Loucy (cell line): ENCODE data around the gene TP73.

ENCODE experiments used
- H2AFZ ChIP-seq: fragments of 200-600 bp; sonication (generic); 2 replicates; pipeline ENCODE4 v1.6.0; 2016; ENCODE audit warnings: antibody characterized with exemption, mild to moderate bottlenecking, low read length, moderate library complexity
- H3F3A ChIP-seq: fragments of 200-600 bp; 2 replicates; pipeline ENCODE4 v1.6.0; 2016; ENCODE audit warnings: antibody characterized with exemption, low read depth, mild to moderate bottlenecking
- H3K27me3 ChIP-seq: fragments of 200-600 bp; sonication (generic); 2 replicates; pipeline ENCODE4 v1.6.1; 2014; ENCODE audit warnings: low read length, mild to moderate bottlenecking; ENCODE audit not compliant: insufficient read depth, poor library complexity, severe bottlenecking
- H3K36me3 ChIP-seq: fragments of 200-600 bp; sonication (generic); 2 replicates; pipeline ENCODE4 v1.6.1; 2016; ENCODE audit warnings: low read length; ENCODE audit not compliant: insufficient read depth
- H3K4me1 ChIP-seq: fragments of 200-600 bp; sonication (generic); 2 replicates; pipeline ENCODE4 v1.5.1; 2014; ENCODE audit warnings: low read length, mild to moderate bottlenecking; ENCODE audit not compliant: insufficient read depth, poor library complexity, severe bottlenecking
- H3K4me2 ChIP-seq: fragments of 200-600 bp; sonication (generic); 2 replicates; pipeline ENCODE4 v1.6.0; 2014; ENCODE audit warnings: antibody characterized with exemption, low read length, low read depth, mild to moderate bottlenecking; ENCODE audit not compliant: poor library complexity, severe bottlenecking
- H3K4me3 ChIP-seq: fragments of 200-600 bp; sonication (generic); 2 replicates; pipeline ENCODE4 v1.5.1; 2014; ENCODE audit warnings: low read length, mild to moderate bottlenecking, mixed read lengths; ENCODE audit not compliant: poor library complexity, severe bottlenecking
- H3K79me2 ChIP-seq: fragments of 200-600 bp; sonication (generic); 2 replicates; pipeline ENCODE4 v1.6.1; 2014; ENCODE audit warnings: low read length; ENCODE audit not compliant: insufficient read depth
- H3K9ac ChIP-seq: fragments of 200-600 bp; sonication (generic); 2 replicates; pipeline ENCODE4 v1.6.0; 2014; ENCODE audit warnings: mild to moderate bottlenecking, low read depth, low read length, moderate library complexity; ENCODE audit not compliant: poor library complexity, severe bottlenecking
- H3K9me2 ChIP-seq: fragments of 200-600 bp; sonication (generic); replicated peaks from 2 replicates; pipeline ENCODE4 v1.6.1; 2016; ENCODE audit warnings: low read depth, low read length, mixed read lengths
- H3K9me3 ChIP-seq: fragments of 200-600 bp; sonication (generic); 2 replicates; pipeline ENCODE4 v1.6.1; 2014; ENCODE audit warnings: mild to moderate bottlenecking, antibody characterized with exemption, low read length, low read depth; ENCODE audit not compliant: insufficient read depth
- H4K20me1 ChIP-seq: fragments of 200-600 bp; sonication (generic); 2 replicates; pipeline ENCODE4 v1.6.0; 2014; ENCODE audit warnings: antibody characterized with exemption, low read length, mild to moderate bottlenecking; ENCODE audit not compliant: insufficient read depth, poor library complexity, severe bottlenecking
- EZH2phosphoT487 ChIP-seq: fragments of 200-600 bp; IDR thresholded peaks from 2 replicates; pipeline ENCODE4 v1.6.1; 2018; ENCODE audit warnings: antibody characterized with exemption, mild to moderate bottlenecking, moderate library complexity, borderline replicate concordance
- TF ChIP-seq, protein P1 (sequence below): fragments of 200-600 bp; sonication (generic); conservative IDR thresholded peaks from 2 replicates; pipeline ENCODE4 v1.5.1; 2014; ENCODE audit warnings: mild to moderate bottlenecking, antibody characterized with exemption, low read length

The TP73 gene

DNA sequence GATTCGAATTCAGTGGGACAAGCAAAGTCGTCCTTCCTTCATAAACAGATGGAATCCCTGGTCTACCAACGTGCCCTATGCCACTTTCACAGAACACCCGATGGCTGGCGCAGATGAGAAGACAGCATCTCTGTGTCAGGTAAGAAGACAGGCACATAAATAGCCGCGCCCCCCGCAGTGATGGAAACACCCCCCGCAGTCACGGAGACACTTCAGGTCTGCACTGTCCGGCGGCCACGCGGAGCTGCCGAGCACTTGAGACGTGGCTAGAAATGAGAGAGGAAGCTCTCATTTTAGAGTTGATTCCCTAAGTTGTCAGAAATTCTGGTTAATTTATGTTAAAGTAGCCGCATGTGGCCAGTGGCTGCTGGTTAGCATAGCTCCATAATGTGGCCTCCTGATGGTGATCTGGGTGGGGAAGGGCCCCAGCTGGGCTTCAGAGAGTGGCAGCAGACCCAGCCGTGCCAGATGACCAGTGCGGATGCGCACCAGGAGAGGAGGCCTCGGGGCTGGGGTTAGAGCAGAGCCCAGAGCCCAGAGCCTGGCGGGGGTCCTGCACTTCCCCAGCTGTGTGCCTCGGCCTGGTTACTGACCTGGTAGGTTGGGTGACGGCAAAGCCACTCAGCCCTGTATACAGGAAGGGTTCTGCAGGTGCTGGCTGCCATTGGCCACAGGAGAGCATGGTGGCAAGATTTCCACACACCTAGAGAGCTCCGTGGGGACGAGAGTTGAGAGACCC is 24.6 kb upstream of the TP73 start:
- Histone ChIP-seq H3K36me3 (peaks cover 5% of the 10 kb centered on the region; the same call in 1 of the 2 replicates), H3K4me1 (peaks cover 13% of the 10 kb centered on the region), H3K27me3 (no peaks in the 10 kb centered on the region), H3K79me2 (peaks cover 9% of the 10 kb centered on the region; the same call in 1 of the 2 replicates), H3K9ac (no peak overlapping the region), H3K4me3 (no peak overlapping the region), H3K9me3 (no peaks in the 10 kb centered on the region), H4K20me1 (no peaks in the 10 kb centered on the region), H3K9me2 (no peaks in the 10 kb centered on the region), H3K4me2 (no peak overlapping the region), H2AFZ (no peak overlapping the region), H3F3A (no peaks in the 10 kb centered on the region)
- TF ChIP-seq EZH2phosphoT487 = no peak
- TF ChIP-seq, protein P1, sequence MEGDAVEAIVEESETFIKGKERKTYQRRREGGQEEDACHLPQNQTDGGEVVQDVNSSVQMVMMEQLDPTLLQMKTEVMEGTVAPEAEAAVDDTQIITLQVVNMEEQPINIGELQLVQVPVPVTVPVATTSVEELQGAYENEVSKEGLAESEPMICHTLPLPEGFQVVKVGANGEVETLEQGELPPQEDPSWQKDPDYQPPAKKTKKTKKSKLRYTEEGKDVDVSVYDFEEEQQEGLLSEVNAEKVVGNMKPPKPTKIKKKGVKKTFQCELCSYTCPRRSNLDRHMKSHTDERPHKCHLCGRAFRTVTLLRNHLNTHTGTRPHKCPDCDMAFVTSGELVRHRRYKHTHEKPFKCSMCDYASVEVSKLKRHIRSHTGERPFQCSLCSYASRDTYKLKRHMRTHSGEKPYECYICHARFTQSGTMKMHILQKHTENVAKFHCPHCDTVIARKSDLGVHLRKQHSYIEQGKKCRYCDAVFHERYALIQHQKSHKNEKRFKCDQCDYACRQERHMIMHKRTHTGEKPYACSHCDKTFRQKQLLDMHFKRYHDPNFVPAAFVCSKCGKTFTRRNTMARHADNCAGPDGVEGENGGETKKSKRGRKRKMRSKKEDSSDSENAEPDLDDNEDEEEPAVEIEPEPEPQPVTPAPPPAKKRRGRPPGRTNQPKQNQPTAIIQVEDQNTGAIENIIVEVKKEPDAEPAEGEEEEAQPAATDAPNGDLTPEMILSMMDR = no peak

DNA sequence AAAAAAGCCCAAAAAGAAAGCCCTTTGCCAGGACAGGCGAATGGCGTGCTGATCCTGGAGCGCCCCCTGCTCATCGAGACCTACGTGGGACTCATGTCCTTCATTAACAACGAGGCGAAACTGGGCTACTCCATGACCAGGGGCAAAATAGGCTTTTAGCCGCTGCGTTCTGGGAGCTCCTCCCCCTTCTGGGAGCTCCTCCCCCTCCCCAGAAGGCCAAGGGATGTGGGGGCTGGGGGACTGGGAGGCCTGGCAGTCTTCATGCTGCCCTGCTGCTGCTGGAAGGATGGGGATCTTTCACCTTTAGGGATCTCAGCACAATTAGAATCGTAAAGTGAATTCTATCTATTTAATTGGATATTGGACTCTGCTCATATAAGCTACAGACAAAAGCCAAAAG is 23.9 kb upstream of the TP73 start:
- no peak for TF ChIP-seq EZH2phosphoT487
- TF ChIP-seq, protein P1 = no peak
- Histone ChIP-seq H3K36me3 (peaks cover 5% of the 10 kb centered on the region; the same call in 1 of the 2 replicates), H3K9me2 (no peaks in the 10 kb centered on the region), H3K4me1 (peaks cover 13% of the 10 kb centered on the region), H3K4me2 (no peak overlapping the region), H4K20me1 (no peaks in the 10 kb centered on the region), H3K9ac (no peak overlapping the region), H2AFZ (no peak overlapping the region), H3K27me3 (no peaks in the 10 kb centered on the region), H3K9me3 (no peaks in the 10 kb centered on the region), H3K79me2 (peaks cover 9% of the 10 kb centered on the region; the same call in 1 of the 2 replicates), H3K4me3 (no peak overlapping the region), H3F3A (no peaks in the 10 kb centered on the region)

DNA sequence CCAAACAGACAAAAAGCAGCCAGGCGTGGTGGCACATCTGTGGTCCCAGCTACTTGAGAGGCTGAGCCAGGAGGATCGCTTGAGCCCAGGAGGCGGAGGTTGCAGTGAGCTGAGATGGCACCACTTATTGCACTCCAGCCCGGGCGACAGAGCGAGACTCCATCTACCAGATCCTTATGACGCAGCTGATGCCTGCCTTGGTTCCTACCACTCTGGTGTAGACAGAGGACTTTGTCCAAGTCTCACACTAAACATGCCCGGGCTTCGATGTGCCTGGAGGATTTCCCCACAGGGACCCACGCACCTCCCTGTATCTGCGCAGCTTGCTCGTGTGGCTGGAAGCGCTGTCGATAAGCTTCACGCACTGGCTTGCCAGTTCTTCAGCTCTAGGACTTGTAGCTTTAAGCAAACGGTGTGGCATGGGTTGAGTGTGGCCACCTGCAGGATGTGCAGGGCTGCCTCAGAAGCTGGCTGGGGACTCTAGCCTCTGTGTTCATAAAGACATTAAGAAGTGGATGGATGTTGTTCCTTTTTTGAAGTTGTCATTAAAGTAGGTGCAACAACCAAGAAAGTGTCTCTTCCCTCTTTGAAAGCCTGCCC is 22.7 kb upstream of the TP73 start:
- H3K36me3 ChIP-seq = peaks cover 16% of the 10 kb centered on the region; the same call in 1 of the 2 replicates
- H4K20me1 ChIP-seq = no peaks in the 10 kb centered on the region
- H3K27me3 ChIP-seq = no peaks in the 10 kb centered on the region
- peaks cover 9% of the 10 kb centered on the region; the same call in 1 of the 2 replicates for H3K79me2 ChIP-seq
- no peaks in the 10 kb centered on the region for H3F3A ChIP-seq
- H3K9me3 ChIP-seq = no peaks in the 10 kb centered on the region
- H3K9ac ChIP-seq = no peak overlapping the region
- no peak for TF ChIP-seq EZH2phosphoT487
- TF ChIP-seq, protein P1 = no peak
- H3K9me2 ChIP-seq = no peaks in the 10 kb centered on the region
- peaks cover 3% of the 10 kb centered on the region for H3K4me1 ChIP-seq
- H2AFZ ChIP-seq = no peak overlapping the region
- no peak overlapping the region for H3K4me3 ChIP-seq
- H3K4me2 ChIP-seq = no peak overlapping the region
